HepG2 (cell line): ENCODE results near the gene NFATC3. TPM values are rescaled to one million over a fixed set of nuclear protein-coding genes. Genes with fewer than 3 reads are reported as not detected.

Source experiments
- BCL6 ChIP-seq: IDR thresholded peaks from 2 replicates; pipeline ENCODE4 v1.6.1; 2016; ENCODE audit warnings: missing genetic modification reagents, missing compliant biosample characterization
- ERF ChIP-seq: IDR thresholded peaks from 2 replicates; pipeline ENCODE4 v1.6.1; 2018; ENCODE audit warnings: missing biosample characterization, missing genetic modification reagents
- HNRNPK ChIP-seq: fragments of 200-400 bp; formaldehyde crosslinking; IDR thresholded peaks from 2 replicates; pipeline ENCODE4 v1.6.1; 2018; ENCODE audit warnings: low read length, low read depth, moderate library complexity, mild to moderate bottlenecking; ENCODE audit not compliant: poor library complexity, severe bottlenecking
- MATR3 ChIP-seq: sonication (generic); formaldehyde crosslinking; IDR thresholded peaks from 2 replicates; pipeline ENCODE4 v1.4.0; 2020; ENCODE audit warnings: missing genetic modification reagents
- MNT ChIP-seq: fragments of 450-650 bp; IDR thresholded peaks from 2 replicates; pipeline ENCODE4 v1.6.1; 2016
- MTERF4 ChIP-seq: sonication (generic); formaldehyde crosslinking; IDR thresholded peaks from 2 replicates; pipeline ENCODE4 v1.8.0; 2023; ENCODE audit warnings: mild to moderate bottlenecking, missing genetic modification reagents
- MTF2 ChIP-seq: sonication (generic); formaldehyde crosslinking; IDR thresholded peaks from 2 replicates; pipeline ENCODE4 v1.5.0; 2020; ENCODE audit warnings: missing genetic modification reagents, borderline replicate concordance
- REL ChIP-seq: sonication (generic); formaldehyde crosslinking; conservative IDR thresholded peaks from 2 replicates; pipeline ENCODE4 v1.8.0; 2022; ENCODE audit warnings: mild to moderate bottlenecking, missing genetic modification reagents, moderate library complexity
- SMAD9 ChIP-seq: sonication (generic); formaldehyde crosslinking; IDR thresholded peaks from 2 replicates; pipeline ENCODE4 v1.5.1; 2020; ENCODE audit warnings: mild to moderate bottlenecking, missing genetic modification reagents
- TRAFD1 ChIP-seq: sonication (generic); formaldehyde crosslinking; IDR thresholded peaks from 2 replicates; pipeline ENCODE4 v1.5.1; 2020; ENCODE audit warnings: missing genetic modification reagents, mild to moderate bottlenecking, borderline replicate concordance
- ZGPAT ChIP-seq: IDR thresholded peaks from 2 replicates; pipeline ENCODE4 v1.6.1; 2016; ENCODE audit warnings: mild to moderate bottlenecking
- ZNF281 ChIP-seq: sonication (generic); formaldehyde crosslinking; IDR thresholded peaks from 2 replicates; pipeline ENCODE4 v1.4.0; 2020; ENCODE audit warnings: missing genetic modification reagents, borderline replicate concordance
- ZNF44 ChIP-seq: sonication (generic); formaldehyde crosslinking; IDR thresholded peaks from 2 replicates; pipeline ENCODE4 v1.5.1; 2020; ENCODE audit warnings: mild to moderate bottlenecking, missing genetic modification reagents
- ZNF558 ChIP-seq: sonication (generic); formaldehyde crosslinking; IDR thresholded peaks from 2 replicates; pipeline ENCODE4 v1.9.0; 2022; ENCODE audit warnings: mild to moderate bottlenecking, missing genetic modification reagents, borderline replicate concordance
- ZNF691 ChIP-seq: sonication (generic); formaldehyde crosslinking; IDR thresholded peaks from 2 replicates; pipeline ENCODE4 v1.4.0; 2020; ENCODE audit warnings: missing genetic modification reagents, low read depth, mild to moderate bottlenecking, borderline replicate concordance
- ZNF747 ChIP-seq: sonication (generic); formaldehyde crosslinking; IDR thresholded peaks from 2 replicates; pipeline ENCODE4 v1.8.1; 2023; ENCODE audit warnings: missing genetic modification reagents, mild to moderate bottlenecking, borderline replicate concordance
- polyA plus RNA-seq, 8 experiments: library from polyadenylated mRNA; depleted of rRNA in 3 of 8; stranded (reverse) in 7 of 8; unstranded in 1 of 8; fragments of >200 nt; fragmentation: Illumina TruSeq in 4 of 8; extraction: Trizol in 4 of 8; gene quantifications; 2 replicates each; pipeline versions ENCODE4 v1.2.1 to v1.2.3, GENCODE V29; 2011 to 2016; ENCODE audit warnings: low read depth in 4 of 8, missing spikeins in 1 of 8, mixed read lengths in 1 of 8; ENCODE audit not compliant: insufficient read depth in 1 of 8
- total RNA-seq, 5 experiments: library from RNA; depleted of rRNA; stranded (reverse); fragments of >200 nt; fragmentation: Illumina TruSeq; extraction: Trizol; gene quantifications; 2 replicates each; pipeline ENCODE4 v1.2.3, GENCODE V29; 2016; ENCODE audit warnings: low read depth in 1 of 5

NFATC3 gene
- total and polyA plus RNA-seq, 2 of the 13 experiments (the other 11 are each of a cell fraction or from before 2014, with no cell fraction given) = 52.6 to 62.7 TPM

- TF ChIP-seq MNT (peak; percentile 66), HNRNPK (no peak), ZNF281 (CRISPR knock-in tag) (peak; percentile 27; the same call in 1 of the 2 replicates), ZNF747 (CRISPR knock-in tag) (no peak), ZNF558 (CRISPR knock-in tag) (0 out of 2 replicates have a peak, but pooled peaks have one; percentile 40), ERF (CRISPR knock-in tag) (peak; percentile 89; the same call in 1 of the 2 replicates), REL (CRISPR knock-in tag) (0 out of 2 replicates have a peak, but pooled peaks have one; percentile 6), MATR3 (CRISPR knock-in tag) (no peak), TRAFD1 (CRISPR knock-in tag) (0 out of 2 replicates have a peak, but pooled peaks have one; percentile 41), MTF2 (CRISPR knock-in tag) (0 out of 2 replicates have a peak, but pooled peaks have one; percentile 73), ZNF44 (no peak), MTERF4 (CRISPR knock-in tag) (0 out of 2 replicates have a peak, but pooled peaks have one; percentile 24), SMAD9 (no peak), ZNF691 (no peak), BCL6 (CRISPR knock-in tag) (peak; percentile 94), ZGPAT (CRISPR knock-in tag) (peak; percentile 98)
Measured at GRCh38 chr16:68265078-68265920, 180.1 kb downstream of the NFATC3 start (continued).
